ENCODE data around the gene MRAS.

Gene MRAS

GRCh38 chr3:138308783-138309182 is 39.6 kb upstream of the MRAS start:
- Histone ChIP-seq H3K4me3 (ENCODE audit: low read depth, low read length) (no peak overlapping the region), H3K36me3 (ENCODE audit: control insufficient read depth in 2 of 2, insufficient read depth in 1 of 2, low read length in 2 of 2) (no peaks in the 10 kb centered on the region), H3K27ac (ENCODE audit: extremely low read depth, low read depth, low read length) (no peak overlapping the region), H3K9me3 (ENCODE audit: control insufficient read depth, insufficient read depth, low read depth, low read length) (no peaks in the 10 kb centered on the region), H3K4me1 (ENCODE audit: control insufficient read depth, insufficient read depth, low read length) (no peaks in the 10 kb centered on the region)
- peak; percentile 92 for TF ChIP-seq SETDB1 (IDR thresholded peaks at IDR 0.05; ENCODE audit: insufficient read length, low read length)
- no peak for TF ChIP-seq ZBTB26 (tag by site-specific recombination; optimal IDR thresholded peaks at IDR 0.05)
- TF ChIP-seq ZNF362 (tag by site-specific recombination; IDR thresholded peaks at IDR 0.05) = 0 out of 2 replicates have a peak, but pooled peaks have one; percentile 34
- CTCF ChIA-PET = interaction anchor here (0.7 to 1.2 kb wide), 3 partner anchors 10 to 802 kb away, joined by 3 to 5 read pairs (median 3); no protein-coding TSS in a partner anchor
- POLR2A ChIA-PET = no interaction called here

GRCh38 chr3:138310494-138310893 is 37.9 kb upstream of the MRAS start:
- no peak for TF ChIP-seq ZNF629 (tag by site-specific recombination; IDR thresholded peaks at IDR 0.05)
- no peak for TF ChIP-seq ZNF266 (tag by site-specific recombination; IDR thresholded peaks at IDR 0.05; ENCODE audit: low read depth)
- no peak for TF ChIP-seq ZXDB (tag by site-specific recombination; IDR thresholded peaks at IDR 0.05)
- no peak for TF ChIP-seq ZBTB10 (tag by site-specific recombination; IDR thresholded peaks at IDR 0.05)
- no peak for TF ChIP-seq ZNF624 (tag by site-specific recombination; IDR thresholded peaks at IDR 0.05)
- no peak for TF ChIP-seq ZNF600 (tag by site-specific recombination; IDR thresholded peaks at IDR 0.05)
- no peak for TF ChIP-seq ZNF623 (tag by site-specific recombination; IDR thresholded peaks at IDR 0.05)
- no peak for TF ChIP-seq PRDM6 (tag by site-specific recombination; IDR thresholded peaks at IDR 0.05)
- no peak for TF ChIP-seq HOXC10 (CRISPR knock-in tag; IDR thresholded peaks at IDR 0.05)
- no peak for TF ChIP-seq KLF10 (tag by site-specific recombination; IDR thresholded peaks at IDR 0.05)
- TF ChIP-seq ZBTB49 (tag by site-specific recombination; IDR thresholded peaks at IDR 0.05; ENCODE audit: low read depth) = no peak
- Histone ChIP-seq H3K36me3 (ENCODE audit: control insufficient read depth in 2 of 2, insufficient read depth in 1 of 2, low read length in 2 of 2) (no peaks in the 10 kb centered on the region), H3K4me3 (ENCODE audit: low read depth, low read length) (no peak overlapping the region), H3K9me3 (ENCODE audit: control insufficient read depth, insufficient read depth, low read depth, low read length) (no peaks in the 10 kb centered on the region), H3K4me1 (ENCODE audit: control insufficient read depth, insufficient read depth, low read length) (no peaks in the 10 kb centered on the region), H3K27ac (ENCODE audit: extremely low read depth, low read depth, low read length) (no peak overlapping the region)
- CTCF ChIA-PET = interaction anchor here (0.6 kb wide), 1 partner anchor 185 kb away, joined by 6 read pairs; no protein-coding TSS in a partner anchor
- POLR2A ChIA-PET = no interaction called here

Data from HEK293 (cell line).